H9 (cell line): ENCODE results near the gene ARID1B. TPM values are rescaled to one million over a fixed set of nuclear protein-coding genes. Genes with fewer than 3 reads are reported as not detected.

Experiments
- DNase-seq: peaks from one replicate; pipeline ENCODE4 v3.0.0-alpha.2; 2017
- H2AFZ ChIP-seq: one replicate; pipeline ENCODE4 v1.6.1; 2013; ENCODE audit warnings: mild to moderate bottlenecking, low read length, control low read depth, moderate library complexity
- H2AK5ac ChIP-seq: 2 replicates; pipeline ENCODE4 v1.6.1; 2013; ENCODE audit warnings: low read length, control low read depth, mixed read lengths; ENCODE audit not compliant: insufficient read length
- H2BK120ac ChIP-seq: one replicate; pipeline ENCODE4 v1.6.1; 2013; ENCODE audit warnings: low read depth, mild to moderate bottlenecking, low read length, control low read depth, inconsistent platforms; ENCODE audit not compliant: poor library complexity, severe bottlenecking
- H2BK12ac ChIP-seq: 2 replicates; pipeline ENCODE4 v1.6.1; 2013; ENCODE audit warnings: low read length, control low read depth, mixed read lengths, low read depth; ENCODE audit not compliant: insufficient read length
- H2BK15ac ChIP-seq: 2 replicates; pipeline ENCODE4 v1.6.1; 2013; ENCODE audit warnings: low read depth, low read length, control low read depth
- H2BK20ac ChIP-seq: one replicate; pipeline ENCODE4 v1.6.1; 2013; ENCODE audit warnings: low read depth, mild to moderate bottlenecking, low read length, control low read depth, inconsistent platforms; ENCODE audit not compliant: poor library complexity, severe bottlenecking
- H2BK5ac ChIP-seq: 2 replicates; pipeline ENCODE4 v1.6.1; 2013; ENCODE audit warnings: low read length, control low read depth, mixed read lengths; ENCODE audit not compliant: insufficient read length
- H3K14ac ChIP-seq: 2 replicates; pipeline ENCODE4 v1.6.1; 2013; ENCODE audit warnings: low read length, control low read depth; ENCODE audit not compliant: insufficient read depth
- H3K18ac ChIP-seq: 2 replicates; pipeline ENCODE4 v1.6.1; 2013; ENCODE audit warnings: low read depth, mild to moderate bottlenecking, mixed read lengths, low read length, control low read depth; ENCODE audit not compliant: insufficient read length
- H3K23ac ChIP-seq: 2 replicates; pipeline ENCODE4 v1.6.1; 2013; ENCODE audit warnings: low read length, control low read depth, mixed read lengths, low read depth; ENCODE audit not compliant: insufficient read length
- H3K23me2 ChIP-seq: 2 replicates; pipeline ENCODE4 v1.6.1; 2013; ENCODE audit warnings: low read depth, mild to moderate bottlenecking, mixed read lengths, low read length, control low read depth; ENCODE audit not compliant: insufficient read length, poor library complexity, severe bottlenecking
- H3K27ac ChIP-seq: 2 replicates; pipeline ENCODE4 v1.5.1; 2013; ENCODE audit warnings: low read length, control low read depth, mixed read lengths, low read depth; ENCODE audit not compliant: insufficient read length
- H3K27me3 ChIP-seq: 2 replicates; pipeline ENCODE4 v1.6.1; 2013; ENCODE audit warnings: low read length, control low read depth, inconsistent platforms; ENCODE audit not compliant: insufficient read depth
- H3K4ac ChIP-seq: 2 replicates; pipeline ENCODE4 v1.6.1; 2013; ENCODE audit warnings: low read depth, mild to moderate bottlenecking, control low read depth, inconsistent platforms, low read length, moderate library complexity
- H3K4me1 ChIP-seq: 2 replicates; pipeline ENCODE4 v1.6.1; 2013; ENCODE audit warnings: low read length, control low read depth, inconsistent platforms; ENCODE audit not compliant: insufficient read depth
- H3K4me2 ChIP-seq: 2 replicates; pipeline ENCODE4 v1.6.1; 2013; ENCODE audit warnings: low read length, control low read depth, mixed read lengths; ENCODE audit not compliant: insufficient read length, insufficient read depth
- H3K56ac ChIP-seq: 2 replicates; pipeline ENCODE4 v1.6.1; 2013; ENCODE audit warnings: low read depth, mild to moderate bottlenecking, mixed read lengths, low read length, control low read depth; ENCODE audit not compliant: insufficient read length
- H3K79me1 ChIP-seq: 2 replicates; pipeline ENCODE4 v1.6.1; 2013; ENCODE audit warnings: low read depth, mild to moderate bottlenecking, moderate library complexity, low read length, control low read depth, inconsistent platforms; ENCODE audit not compliant: insufficient read depth, poor library complexity, severe bottlenecking
- H3K79me2 ChIP-seq: 2 replicates; pipeline ENCODE4 v1.6.1; 2013; ENCODE audit warnings: low read length, control low read depth, inconsistent platforms; ENCODE audit not compliant: insufficient read depth
- H3K9ac ChIP-seq: 2 replicates; pipeline ENCODE4 v1.6.1; 2013; ENCODE audit warnings: low read length, control low read depth, mixed read lengths; ENCODE audit not compliant: insufficient read length; ENCODE audit errors: extremely low read depth
- H3K9me3 ChIP-seq: one replicate; pipeline ENCODE4 v1.6.1; 2013; ENCODE audit warnings: low read depth, low read length, inconsistent platforms; ENCODE audit not compliant: control insufficient read depth
- H3T11ph ChIP-seq: one replicate; pipeline ENCODE4 v1.6.1; 2013; ENCODE audit warnings: mild to moderate bottlenecking, low read length, control low read depth, inconsistent platforms
- H4K20me1 ChIP-seq: one replicate; pipeline ENCODE4 v1.6.1; 2013; ENCODE audit not compliant: control insufficient read depth, insufficient read length, insufficient read depth
- H4K5ac ChIP-seq: 2 replicates; pipeline ENCODE4 v1.6.1; 2013; ENCODE audit warnings: low read depth, mild to moderate bottlenecking, mixed read lengths, low read length, control low read depth; ENCODE audit not compliant: insufficient read length
- H4K8ac ChIP-seq: replicated peaks from 2 replicates; pipeline ENCODE4 v1.6.1; 2013; ENCODE audit warnings: low read length, control low read depth, mixed read lengths, low read depth; ENCODE audit not compliant: insufficient read length
- H4K91ac ChIP-seq: 2 replicates; pipeline ENCODE4 v1.6.1; 2013; ENCODE audit warnings: low read depth, mild to moderate bottlenecking, moderate library complexity, mixed read lengths, low read length, control low read depth; ENCODE audit not compliant: insufficient read length
- H3K27ac Mint-ChIP-seq, 3 experiments: 2 replicates in 2 of 3; 3 replicates in 1 of 3; pipeline ENCODE4 v1.8.0; 2020 to 2021; ENCODE audit warnings: mixed read lengths in 3 of 3, mild to moderate bottlenecking in 1 of 3, moderate library complexity in 1 of 3
- H3K27me3 Mint-ChIP-seq: 2 replicates; pipeline ENCODE4 v1.8.0; 2021; ENCODE audit warnings: low read depth, mild to moderate bottlenecking, moderate library complexity, mixed read lengths
- H3K36me3 Mint-ChIP-seq, 3 experiments: 2 replicates in 2 of 3; 3 replicates in 1 of 3; pipeline ENCODE4 v1.8.0; 2020 to 2021; ENCODE audit warnings: low read depth in 3 of 3, mixed read lengths in 3 of 3; ENCODE audit not compliant: insufficient read depth in 1 of 3
- H3K4me1 Mint-ChIP-seq, 2 experiments: 2 replicates each; pipeline ENCODE4 v1.8.0; 2020; ENCODE audit warnings: mixed read lengths in 2 of 2
- H3K4me3 Mint-ChIP-seq, 2 experiments: 2 replicates in 1 of 2; 3 replicates in 1 of 2; pipeline ENCODE4 v1.8.0; 2020 to 2021; ENCODE audit warnings: mild to moderate bottlenecking in 2 of 2, mixed read lengths in 2 of 2, moderate library complexity in 1 of 2
- H3K9me3 Mint-ChIP-seq, 2 experiments: 2 replicates in 1 of 2; 3 replicates in 1 of 2; pipeline ENCODE4 v1.8.0; 2020; ENCODE audit warnings: mild to moderate bottlenecking in 2 of 2, mixed read lengths in 2 of 2, moderate library complexity in 1 of 2
- CTCF ChIP-seq: fragments of 200-600 bp; sonication (generic); conservative IDR thresholded peaks from 3 replicates; pipeline ENCODE4 v1.8.0; 2021; ENCODE audit warnings: antibody characterized with exemption, mild to moderate bottlenecking
- WGBS: extraction: QIAGEN DNeasy Blood & Tissue Kit; methylation state at CpG from one replicate; pipeline ENCODE4 v1.1.7; 2013; ENCODE audit warnings: missing lambda C conversion rate, low lambda C conversion rate, mixed read lengths; ENCODE audit not compliant: insufficient read length; ENCODE audit errors: extremely low coverage; 5-methylcytosine and 5-hydroxymethylcytosine counted together
- total RNA-seq: library from RNA; stranded (reverse); gene quantifications from 2 replicates; pipeline ENCODE4 v1.2.1, GENCODE V29; 2021

Gene ARID1B
- total RNA-seq, 1 experiment from 2014 or later = 88.2 TPM

GRCh38 chr6:156954191-156954590 lies 177.0 kb downstream of the ARID1B start:
- H3K9ac ChIP-seq = no peak overlapping the region

More at GRCh38 chr6:156954191-156954590, 177.0 kb downstream of the ARID1B start:
- Histone ChIP-seq H3K27ac (no peak overlapping the region), H3K23me2 (no peaks in the 10 kb centered on the region), H3K14ac (no peak overlapping the region), H4K5ac (no peak overlapping the region), H2BK15ac (no peak overlapping the region), H2AK5ac (no peak overlapping the region), H3K18ac (no peak overlapping the region), H3K56ac (no peak overlapping the region), H4K91ac (no peak overlapping the region), H2BK12ac (no peak overlapping the region), H3K79me1 (peaks cover 2% of the 10 kb centered on the region), H2BK5ac (no peak overlapping the region), H3K4me1 (peaks cover 14% of the 10 kb centered on the region; the same call in 1 of the 2 replicates), H2BK120ac (no peak overlapping the region), H3K27me3 (no peaks in the 10 kb centered on the region), H3T11ph (no peak overlapping the region), H3K79me2 (peaks cover 16% of the 10 kb centered on the region; the same call in 1 of the 2 replicates), H3K23ac (no peak overlapping the region), H3K9me3 (no peaks in the 10 kb centered on the region), H3K4me2 (no peak overlapping the region), H3K4ac (no peak overlapping the region), H4K8ac (no peak overlapping the region), H2BK20ac (no peak overlapping the region), H2AFZ (no peak overlapping the region), H4K20me1 (no peaks in the 10 kb centered on the region)
- TF ChIP-seq CTCF = no peak
- no peaks in the 10 kb centered on the region; a peak in 1 of 7 replicates for H3K36me3 Mint-ChIP-seq
- DNase-seq = no peak
- no peaks in the 10 kb centered on the region for H3K9me3 Mint-ChIP-seq
- H3K27me3 Mint-ChIP-seq = no peaks in the 10 kb centered on the region
- no peak overlapping the region for H3K4me3 Mint-ChIP-seq
- peaks cover 33 to 35% of the 10 kb centered on the region in 2 experiments for H3K4me1 Mint-ChIP-seq
- H3K27ac Mint-ChIP-seq = no peak overlapping the region
- no CpG with 5 or more reads among the region's 2 CpGs for WGBS
